OCI-LY1 (cell line): Measurements from ENCODE around the gene LONRF2.

Source experiments
- CTCF ChIP-seq: fragments of 200-600 bp; sonication (generic), shearing (Covaris generic); IDR thresholded peaks from 2 replicates; pipeline ENCODE4 v1.5.1; 2017; ENCODE audit warnings: mild to moderate bottlenecking, antibody characterized with exemption, low read length, moderate library complexity, mixed read lengths
- EZH2 ChIP-seq: fragments of 200-600 bp; sonication (generic), shearing (Covaris generic); IDR thresholded peaks from 2 replicates; pipeline ENCODE4 v1.8.0; 2017; ENCODE audit warnings: borderline replicate concordance, mixed run types, mild to moderate bottlenecking, antibody characterized with exemption, low read length, moderate library complexity, mixed read lengths

GRCh38 chr2:100277540-100278207, 44.6 kb downstream of the LONRF2 start:
- TF ChIP-seq CTCF (no peak), EZH2 (no peak)
